Measurements from ENCODE around the gene ADIPOQ.
"Not testable (repeated sequence)": the region's sequence is repeated elsewhere in the genome, so short reads cannot be mapped to it uniquely, and the experiment has no call there.

ADIPOQ gene

DNA sequence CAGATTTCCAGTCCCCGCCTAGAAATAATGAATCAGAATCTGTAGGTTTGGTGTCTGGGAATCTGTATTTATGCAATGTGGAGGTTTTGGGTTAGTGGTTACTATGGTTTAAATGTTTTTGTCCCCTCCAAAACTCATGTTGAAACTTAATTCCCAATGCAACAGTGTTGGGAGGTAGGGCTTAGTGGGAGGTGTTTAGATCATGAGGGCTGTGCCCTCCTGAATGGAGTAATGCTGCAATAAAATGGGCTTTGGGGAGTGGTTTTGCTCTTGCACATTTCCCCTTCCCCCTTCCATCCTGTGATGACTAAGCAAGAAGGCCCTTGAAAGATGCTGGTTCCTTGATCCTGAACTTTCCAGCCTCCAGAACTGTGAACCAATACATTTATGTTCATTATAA is 27.1 kb upstream of the ADIPOQ start:
- Histone ChIP-seq H3K36me3 (ENCODE audit: insufficient read depth, low read length) (no peaks in the 10 kb centered on the region), H3K27me3 (ENCODE audit: insufficient read depth, low read length) (no peaks in the 10 kb centered on the region), H3K79me2 (ENCODE audit: control insufficient read depth, insufficient read depth, low read length, unreplicated experiment) (no peaks in the 10 kb centered on the region), H3K27ac (ENCODE audit: low read depth, low read length) (peak overlapping the region; percentile 41), H3K4me3 (ENCODE audit: low read depth, low read length) (no peak overlapping the region), H3K4me1 (ENCODE audit: control insufficient read depth, insufficient read depth, low read length, unreplicated experiment) (peaks cover 12% of the 10 kb centered on the region), H2AFZ (ENCODE audit: low read length, unreplicated experiment) (peak overlapping the region; percentile 70)

- peaks cover 27% of the 10 kb centered on the region for H3K4me1 ChIP-seq (ENCODE audit: control insufficient read depth, insufficient read depth, low read length, unreplicated experiment)
- H2AFZ ChIP-seq (ENCODE audit: low read length, unreplicated experiment), result no peak overlapping the region
- no peaks in the 10 kb centered on the region for H3K36me3 ChIP-seq (ENCODE audit: insufficient read depth, low read length)
- H3K27ac ChIP-seq (ENCODE audit: low read depth, low read length), result no peak overlapping the region
- H3K27me3 ChIP-seq (ENCODE audit: insufficient read depth, low read length), result no peaks in the 10 kb centered on the region
- H3K4me3 ChIP-seq (ENCODE audit: low read depth, low read length), result no peak overlapping the region
- no peaks in the 10 kb centered on the region for H3K79me2 ChIP-seq (ENCODE audit: control insufficient read depth, insufficient read depth, low read length, unreplicated experiment)
Measured at GRCh38 chr3:186818516-186818915, 24.0 kb upstream of the ADIPOQ start.

DNA sequence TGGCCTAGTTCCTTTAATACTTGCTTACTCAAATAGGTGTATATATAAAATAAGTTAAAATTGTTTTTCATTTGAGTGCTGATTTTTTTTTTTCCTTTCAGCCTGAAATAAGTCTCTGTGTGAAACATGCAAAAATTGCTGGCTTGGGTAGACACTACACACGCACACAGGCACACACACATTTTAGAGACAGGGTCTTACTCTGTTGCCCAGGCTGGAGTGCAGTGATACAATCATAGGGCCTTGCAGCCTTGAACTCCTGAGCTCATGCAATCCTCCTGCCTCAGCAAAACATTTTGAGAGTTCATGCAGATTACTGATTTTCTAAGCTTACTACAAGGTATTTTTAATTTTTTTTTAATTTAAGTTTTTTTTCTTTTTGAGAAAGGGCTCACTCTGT is 23.6 kb upstream of the ADIPOQ start:
- Histone ChIP-seq H3K27me3 (ENCODE audit: insufficient read depth, low read length) (no peaks in the 10 kb centered on the region), H3K27ac (ENCODE audit: low read depth, low read length) (no peak overlapping the region), H3K36me3 (ENCODE audit: insufficient read depth, low read length) (no peaks in the 10 kb centered on the region), H3K4me3 (ENCODE audit: low read depth, low read length) (no peak overlapping the region), H2AFZ (ENCODE audit: low read length, unreplicated experiment) (no peak overlapping the region), H3K4me1 (ENCODE audit: control insufficient read depth, insufficient read depth, low read length, unreplicated experiment) (peaks cover 28% of the 10 kb centered on the region), H3K79me2 (ENCODE audit: control insufficient read depth, insufficient read depth, low read length, unreplicated experiment) (no peaks in the 10 kb centered on the region)

- H3K36me3 ChIP-seq (ENCODE audit: insufficient read depth, low read length), result no peaks in the 10 kb centered on the region
- H3K79me2 ChIP-seq (ENCODE audit: control insufficient read depth, insufficient read depth, low read length, unreplicated experiment), result peaks cover 3% of the 10 kb centered on the region
- peak overlapping the region; percentile 75 for H3K27ac ChIP-seq (ENCODE audit: low read depth, low read length)
- peaks cover 43% of the 10 kb centered on the region for H3K4me1 ChIP-seq (ENCODE audit: control insufficient read depth, insufficient read depth, low read length, unreplicated experiment)
- peak overlapping the region; percentile 68 for H3K4me3 ChIP-seq (ENCODE audit: low read depth, low read length)
- peak overlapping the region; percentile 91 for H2AFZ ChIP-seq (ENCODE audit: low read length, unreplicated experiment)
- H3K27me3 ChIP-seq (ENCODE audit: insufficient read depth, low read length), result no peaks in the 10 kb centered on the region
Measured at GRCh38 chr3:186821429-186822387, 20.8 kb upstream of the ADIPOQ start.

DNA sequence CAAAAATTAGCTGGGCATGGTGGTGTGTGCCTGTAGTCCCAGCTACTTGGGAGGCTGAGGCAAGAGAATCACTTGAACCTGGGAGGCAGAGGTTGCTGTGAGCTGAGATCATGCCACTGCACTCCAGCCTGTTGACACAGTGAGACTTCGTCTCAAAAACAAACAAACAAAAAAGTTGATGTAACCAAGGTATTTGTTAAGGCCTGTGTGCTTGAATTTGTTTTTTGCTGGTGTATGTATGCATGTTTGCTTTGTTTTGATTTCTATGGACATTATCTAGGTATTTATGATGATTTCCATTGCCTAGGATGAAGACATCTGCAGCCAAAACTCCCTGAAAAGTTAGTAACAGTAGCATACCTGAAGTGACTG is 20.1 kb upstream of the ADIPOQ start:
- Histone ChIP-seq H3K27ac (ENCODE audit: low read depth, low read length) (peak overlapping the region; percentile 75), H3K4me1 (ENCODE audit: control insufficient read depth, insufficient read depth, low read length, unreplicated experiment) (peaks cover 43% of the 10 kb centered on the region)
- not testable (repeated sequence) for H3K36me3 ChIP-seq (ENCODE audit: insufficient read depth, low read length); H3K27me3 ChIP-seq (ENCODE audit: insufficient read depth, low read length); H3K79me2 ChIP-seq (ENCODE audit: control insufficient read depth, insufficient read depth, low read length, unreplicated experiment); H3K4me3 ChIP-seq (ENCODE audit: low read depth, low read length); H2AFZ ChIP-seq (ENCODE audit: low read length, unreplicated experiment)

DNA sequence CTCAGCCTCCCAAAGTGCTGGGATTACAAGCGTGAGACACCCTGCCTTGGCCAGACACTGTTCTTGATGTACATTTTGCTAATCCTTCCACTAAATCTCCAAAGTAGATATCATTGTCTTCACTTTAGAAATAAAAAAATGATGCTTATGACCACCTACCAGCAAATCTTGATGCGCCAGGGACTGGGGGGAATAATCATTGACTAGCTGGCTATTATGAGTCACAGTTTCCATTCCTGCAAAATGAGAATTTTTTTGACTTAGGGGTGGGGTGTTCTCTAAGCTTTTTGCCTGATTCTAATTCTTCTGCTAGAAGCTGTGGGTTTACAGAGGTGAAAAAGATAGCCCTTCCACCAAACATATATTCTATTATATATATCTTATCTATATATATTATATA is 19.1 kb upstream of the ADIPOQ start:
- Histone ChIP-seq H3K4me1 (ENCODE audit: control insufficient read depth, insufficient read depth, low read length, unreplicated experiment) (peaks cover 43% of the 10 kb centered on the region), H2AFZ (ENCODE audit: low read length, unreplicated experiment) (no peak overlapping the region), H3K36me3 (ENCODE audit: insufficient read depth, low read length) (no peaks in the 10 kb centered on the region), H3K27ac (ENCODE audit: low read depth, low read length) (peak overlapping the region; percentile 75; the same call in 1 of the 2 replicates), H3K4me3 (ENCODE audit: low read depth, low read length) (no peak overlapping the region), H3K79me2 (ENCODE audit: control insufficient read depth, insufficient read depth, low read length, unreplicated experiment) (peaks cover 3% of the 10 kb centered on the region), H3K27me3 (ENCODE audit: insufficient read depth, low read length) (peaks cover 7% of the 10 kb centered on the region)

GRCh38 chr3:186824430-186825139 is 17.9 kb upstream of the ADIPOQ start:
- no peak overlapping the region for H3K4me3 ChIP-seq (ENCODE audit: low read depth, low read length)
- no peaks in the 10 kb centered on the region for H3K36me3 ChIP-seq (ENCODE audit: insufficient read depth, low read length)
- peaks cover 43% of the 10 kb centered on the region for H3K4me1 ChIP-seq (ENCODE audit: control insufficient read depth, insufficient read depth, low read length, unreplicated experiment)
- H2AFZ ChIP-seq (ENCODE audit: low read length, unreplicated experiment), result peak overlapping the region; percentile 7
- H3K27me3 ChIP-seq (ENCODE audit: insufficient read depth, low read length), result peaks cover 18% of the 10 kb centered on the region
- H3K27ac ChIP-seq (ENCODE audit: low read depth, low read length), result no peak overlapping the region
- peaks cover 3% of the 10 kb centered on the region for H3K79me2 ChIP-seq (ENCODE audit: control insufficient read depth, insufficient read depth, low read length, unreplicated experiment)

DNA sequence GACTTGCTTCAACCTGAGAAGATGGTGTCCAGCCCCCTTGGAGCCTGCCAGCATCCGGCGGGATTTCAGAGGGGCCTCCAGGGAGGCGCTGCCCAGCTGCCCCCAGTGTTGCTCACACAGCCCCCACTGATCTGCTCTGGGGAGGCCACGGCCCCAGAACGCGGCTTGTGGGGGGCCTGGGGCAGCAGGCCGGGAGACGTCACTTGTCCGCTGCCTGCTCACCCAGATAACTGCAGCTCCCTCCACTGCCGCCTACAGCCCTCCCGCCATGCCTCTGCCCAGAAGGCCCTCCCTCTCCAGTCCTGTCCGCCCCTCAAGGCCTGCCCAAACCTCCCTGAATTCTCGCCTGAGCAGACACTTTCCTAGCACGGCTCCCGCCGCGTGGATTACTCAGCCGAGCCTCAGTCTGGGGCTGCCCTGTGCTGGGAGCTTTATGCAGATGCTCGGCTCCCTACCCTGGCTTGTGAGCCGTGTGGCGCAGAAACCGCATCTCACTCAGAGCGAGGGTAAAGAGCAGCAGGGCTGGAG is 17.2 kb upstream of the ADIPOQ start:
- peak overlapping the region; percentile 7 for H2AFZ ChIP-seq (ENCODE audit: low read length, unreplicated experiment)
- no peaks in the 10 kb centered on the region for H3K36me3 ChIP-seq (ENCODE audit: insufficient read depth, low read length)
- H3K79me2 ChIP-seq (ENCODE audit: control insufficient read depth, insufficient read depth, low read length, unreplicated experiment), result peaks cover 3% of the 10 kb centered on the region
- peaks cover 26% of the 10 kb centered on the region for H3K27me3 ChIP-seq (ENCODE audit: insufficient read depth, low read length)
- H3K4me1 ChIP-seq (ENCODE audit: control insufficient read depth, insufficient read depth, low read length, unreplicated experiment), result peaks cover 43% of the 10 kb centered on the region
- peak overlapping the region; percentile 85 for H3K4me3 ChIP-seq (ENCODE audit: low read depth, low read length)
- H3K27ac ChIP-seq (ENCODE audit: low read depth, low read length), result no peak overlapping the region

GRCh38 chr3:186825872-186826409 is 16.6 kb upstream of the ADIPOQ start:
- H3K79me2 ChIP-seq (ENCODE audit: control insufficient read depth, insufficient read depth, low read length, unreplicated experiment), result peaks cover 3% of the 10 kb centered on the region
- peak overlapping the region; percentile 85 for H3K4me3 ChIP-seq (ENCODE audit: low read depth, low read length)
- H3K36me3 ChIP-seq (ENCODE audit: insufficient read depth, low read length), result no peaks in the 10 kb centered on the region
- no peak overlapping the region for H2AFZ ChIP-seq (ENCODE audit: low read length, unreplicated experiment)
- H3K27me3 ChIP-seq (ENCODE audit: insufficient read depth, low read length), result peaks cover 32% of the 10 kb centered on the region
- no peak overlapping the region for H3K27ac ChIP-seq (ENCODE audit: low read depth, low read length)
- H3K4me1 ChIP-seq (ENCODE audit: control insufficient read depth, insufficient read depth, low read length, unreplicated experiment), result peaks cover 43% of the 10 kb centered on the region

DNA sequence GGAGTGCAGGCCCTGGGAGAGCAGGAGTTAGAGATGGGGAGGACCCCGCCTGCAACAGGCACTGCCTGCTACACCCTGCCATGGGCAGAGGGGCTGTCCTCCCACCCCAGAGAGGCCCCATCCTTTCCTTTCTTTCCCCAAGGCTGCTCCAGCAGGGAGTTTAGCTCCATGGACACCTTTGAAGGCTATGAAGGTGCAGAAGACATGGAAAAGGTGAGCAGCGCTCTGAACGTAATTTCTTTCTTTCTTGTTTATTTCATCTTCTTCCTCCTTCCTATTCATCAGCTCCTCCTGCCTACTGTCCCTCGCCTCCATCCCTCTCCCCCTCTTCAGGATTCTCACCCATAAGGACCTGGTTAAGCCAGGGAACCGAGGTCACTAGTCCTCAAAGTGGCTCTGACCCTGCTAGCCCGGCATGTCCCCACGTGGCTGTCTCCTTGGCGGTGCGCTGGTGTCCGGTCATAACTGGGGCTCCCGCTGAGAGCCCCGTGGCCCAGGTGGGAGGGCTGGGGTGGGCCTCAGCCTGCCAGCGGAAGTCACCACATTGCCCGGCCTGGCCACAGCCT is 16.0 kb upstream of the ADIPOQ start:
- H3K27ac ChIP-seq (ENCODE audit: low read depth, low read length), result no peak overlapping the region
- H3K27me3 ChIP-seq (ENCODE audit: insufficient read depth, low read length), result peaks cover 37% of the 10 kb centered on the region
- no peaks in the 10 kb centered on the region for H3K36me3 ChIP-seq (ENCODE audit: insufficient read depth, low read length)
- peak overlapping the region; percentile 85 for H3K4me3 ChIP-seq (ENCODE audit: low read depth, low read length)
- H3K4me1 ChIP-seq (ENCODE audit: control insufficient read depth, insufficient read depth, low read length, unreplicated experiment), result peaks cover 43% of the 10 kb centered on the region
- no peak overlapping the region for H2AFZ ChIP-seq (ENCODE audit: low read length, unreplicated experiment)
- H3K79me2 ChIP-seq (ENCODE audit: control insufficient read depth, insufficient read depth, low read length, unreplicated experiment), result peaks cover 3% of the 10 kb centered on the region
